G401.6 (cell line): ENCODE results near the gene OVOL2.
A peak's percentile ranks its signal among the peaks of the same experiment; 100 is the strongest.

Experiments used
- FAIRE-seq: peaks from 2 replicates; lab custom pipeline; 2012; peaks lifted over from hg19 to GRCh38; lab: Jason Lieb, UNC

The OVOL2 gene

DNA sequence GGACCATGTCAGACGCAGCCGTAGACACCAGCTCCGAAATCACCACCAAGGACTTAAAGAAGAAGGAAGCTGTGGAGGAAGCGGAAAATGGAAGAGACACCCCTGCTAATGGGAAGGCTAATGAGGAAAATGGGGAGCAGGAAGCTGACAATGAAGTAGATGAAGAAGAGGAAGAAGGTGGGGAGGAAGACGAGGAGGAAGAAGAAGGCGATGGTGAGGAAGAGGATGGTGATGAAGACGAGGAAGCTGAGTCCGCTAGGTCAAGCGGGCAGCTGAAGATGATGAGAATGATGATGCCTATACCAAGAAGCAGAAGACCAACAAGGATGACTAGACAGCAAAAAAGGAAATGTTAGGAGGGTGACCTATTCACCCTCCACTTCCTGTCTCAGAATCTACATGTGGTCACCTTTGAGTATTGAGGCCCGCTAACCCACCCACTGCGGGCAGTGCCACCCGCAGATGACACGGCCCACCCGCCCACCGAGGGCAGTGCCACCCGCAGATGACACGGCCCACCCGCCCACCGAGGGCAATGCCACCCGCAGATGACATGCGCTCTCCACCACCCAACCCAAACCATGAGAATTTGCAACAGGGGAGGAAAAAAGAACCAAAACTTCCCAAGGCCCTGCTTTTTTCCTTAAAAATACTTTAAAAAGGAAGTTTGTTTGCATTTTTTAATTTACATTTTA is 45.6 kb downstream of the OVOL2 start:
- FAIRE-seq = no peak

DNA sequence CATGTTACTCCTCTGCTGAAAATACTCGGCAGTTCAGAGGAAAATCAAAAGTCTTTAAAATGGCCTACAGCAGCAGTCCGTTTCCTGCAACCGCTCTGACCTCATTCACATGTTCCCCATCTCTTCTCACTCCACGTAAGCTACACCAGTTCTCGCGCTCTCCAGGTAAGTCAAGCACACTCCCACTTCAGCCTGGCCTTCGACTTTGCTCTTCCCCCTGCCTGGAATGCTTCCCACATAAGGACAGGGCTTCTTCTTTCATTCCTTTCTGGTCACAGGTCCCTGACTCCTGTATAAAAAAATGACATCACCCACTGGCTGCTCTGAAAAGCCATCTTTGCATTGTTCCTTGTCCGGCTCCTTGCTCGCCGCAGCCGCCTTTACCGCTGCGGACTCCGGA is 46.2 kb downstream of the OVOL2 start:
- no peak for FAIRE-seq

DNA sequence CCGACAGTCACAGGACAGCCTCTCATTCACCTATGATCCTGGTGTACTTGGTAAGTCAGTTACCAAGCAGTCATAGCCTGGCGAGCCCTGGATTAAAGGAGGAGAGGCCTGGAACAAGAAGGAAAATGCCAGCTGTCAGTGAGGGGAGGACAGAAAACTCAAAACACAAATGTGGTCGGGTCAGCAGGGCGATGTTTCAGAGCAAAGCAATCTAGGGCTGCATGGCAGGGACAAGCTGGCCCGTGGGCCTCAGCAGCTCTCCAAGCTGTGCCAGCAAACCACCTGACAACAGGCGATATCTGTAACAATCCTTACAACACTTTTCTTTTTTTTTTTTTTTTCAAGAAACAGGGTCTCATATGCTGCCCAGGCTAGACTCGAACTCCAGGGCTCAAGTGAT is 48.6 kb downstream of the OVOL2 start:
- FAIRE-seq = no peak

DNA sequence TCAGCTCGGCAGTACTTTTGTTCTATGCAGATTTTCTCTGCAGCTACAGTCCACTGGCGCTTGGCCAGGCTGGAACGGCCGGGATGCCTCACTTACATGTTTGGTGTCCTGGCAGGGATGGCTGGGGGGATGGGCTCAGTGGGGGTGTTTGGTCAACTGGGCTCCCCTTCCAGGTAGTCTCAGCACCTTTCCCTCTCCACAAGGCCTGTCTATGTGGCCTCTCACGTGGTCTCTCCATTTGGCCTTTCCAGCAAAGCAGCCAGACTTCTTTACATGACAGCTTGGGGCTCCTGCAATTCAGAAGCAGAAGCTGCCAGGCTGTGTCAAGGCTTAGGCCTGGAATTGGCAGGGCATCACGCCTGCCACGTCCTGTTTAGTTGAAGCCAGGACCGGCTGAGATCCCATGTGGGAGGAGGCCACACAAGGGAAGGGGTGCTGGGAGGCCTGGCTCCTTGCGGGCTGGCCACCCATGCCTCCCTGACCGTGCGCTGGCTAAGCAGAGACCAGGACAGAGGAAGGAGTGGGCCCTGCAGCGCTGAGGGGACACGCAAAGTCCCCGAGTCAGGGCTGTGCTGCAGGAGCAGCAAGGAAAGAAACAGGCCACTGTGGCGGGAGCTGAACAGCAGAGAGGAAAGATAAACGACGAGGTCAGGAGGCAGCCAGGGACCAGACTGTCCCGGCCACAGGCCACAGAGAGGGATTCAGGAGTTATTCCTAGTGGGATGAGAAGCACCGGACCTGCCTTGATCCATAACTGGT is 50.0 kb downstream of the OVOL2 start:
- FAIRE-seq = no peak

DNA sequence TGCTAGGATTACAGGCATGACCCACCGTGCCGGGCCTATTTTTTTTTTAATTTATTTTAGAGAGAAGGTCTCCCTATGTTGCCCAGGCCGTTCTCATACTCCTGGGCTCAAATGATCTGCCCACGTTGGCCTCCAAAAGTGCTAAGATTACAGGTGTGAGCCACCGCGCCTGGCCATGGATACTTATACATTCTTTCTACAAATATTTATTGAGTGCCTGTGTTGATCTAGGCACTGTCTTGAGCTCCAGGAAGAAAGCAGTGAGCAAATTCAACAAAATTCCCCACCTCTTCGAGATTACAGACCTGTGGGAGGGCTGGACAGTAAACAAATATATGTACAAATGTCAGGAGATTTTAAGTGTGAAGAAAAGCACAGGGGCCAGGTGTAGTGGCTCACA is 51.0 kb downstream of the OVOL2 start:
- no peak for FAIRE-seq

DNA sequence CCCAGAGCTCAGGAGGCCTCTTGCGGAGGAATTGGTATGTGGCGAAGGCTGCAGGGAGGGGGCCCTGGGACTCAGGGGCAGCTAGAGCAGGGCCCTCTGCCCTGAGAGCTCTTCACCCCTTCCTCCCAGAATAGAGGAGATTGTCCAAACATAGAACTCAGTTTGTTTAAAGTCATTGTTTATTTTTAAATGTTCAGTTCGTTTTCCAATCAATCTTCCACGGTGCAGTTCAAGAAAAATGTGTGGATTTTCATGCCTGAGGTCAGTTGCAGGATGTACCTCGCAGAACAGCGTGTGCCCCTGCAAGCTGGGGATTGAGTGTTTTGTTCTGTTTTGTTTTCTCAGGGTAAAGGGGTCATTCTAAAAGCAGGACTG is 51.7 kb downstream of the OVOL2 start:
- no peak for FAIRE-seq

DNA sequence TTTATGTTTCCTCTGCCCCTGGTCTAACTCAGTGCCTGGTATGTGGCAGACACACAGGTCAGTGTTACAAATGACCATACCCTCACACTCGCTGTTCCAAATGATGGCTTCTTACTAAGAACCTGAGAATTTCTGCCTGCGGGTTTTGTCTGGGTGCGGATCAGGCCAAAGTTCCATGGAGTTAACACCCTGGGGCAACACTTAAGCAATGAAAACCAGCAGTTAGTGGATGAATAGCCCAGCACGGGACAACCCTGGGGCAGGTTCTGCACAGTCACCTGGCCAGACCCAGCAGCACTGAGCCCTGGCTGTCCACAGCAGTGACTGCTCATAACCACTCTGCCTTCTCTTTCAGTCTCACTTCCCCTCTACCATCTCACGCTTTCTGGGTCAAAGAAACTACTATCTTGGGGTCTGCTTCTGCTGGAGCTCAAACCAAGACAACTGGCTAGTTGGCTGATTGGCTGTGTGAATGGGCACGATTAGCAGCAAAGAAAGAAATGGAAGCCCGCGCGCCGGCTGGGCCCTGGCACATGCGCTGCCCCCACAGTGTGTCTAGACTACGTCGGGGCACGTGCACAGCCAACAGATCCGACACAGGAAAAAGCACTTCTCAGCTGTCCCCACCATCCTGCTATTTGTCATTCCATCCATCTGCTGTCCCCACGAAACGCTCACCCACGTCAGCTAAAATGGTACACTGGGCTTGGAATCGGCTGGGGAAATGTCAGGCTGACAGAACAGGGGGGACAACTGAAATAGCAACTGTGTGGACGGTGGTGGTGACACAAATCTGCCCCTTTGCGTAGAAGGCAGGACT is 52.3 kb downstream of the OVOL2 start:
- FAIRE-seq = no peak

DNA sequence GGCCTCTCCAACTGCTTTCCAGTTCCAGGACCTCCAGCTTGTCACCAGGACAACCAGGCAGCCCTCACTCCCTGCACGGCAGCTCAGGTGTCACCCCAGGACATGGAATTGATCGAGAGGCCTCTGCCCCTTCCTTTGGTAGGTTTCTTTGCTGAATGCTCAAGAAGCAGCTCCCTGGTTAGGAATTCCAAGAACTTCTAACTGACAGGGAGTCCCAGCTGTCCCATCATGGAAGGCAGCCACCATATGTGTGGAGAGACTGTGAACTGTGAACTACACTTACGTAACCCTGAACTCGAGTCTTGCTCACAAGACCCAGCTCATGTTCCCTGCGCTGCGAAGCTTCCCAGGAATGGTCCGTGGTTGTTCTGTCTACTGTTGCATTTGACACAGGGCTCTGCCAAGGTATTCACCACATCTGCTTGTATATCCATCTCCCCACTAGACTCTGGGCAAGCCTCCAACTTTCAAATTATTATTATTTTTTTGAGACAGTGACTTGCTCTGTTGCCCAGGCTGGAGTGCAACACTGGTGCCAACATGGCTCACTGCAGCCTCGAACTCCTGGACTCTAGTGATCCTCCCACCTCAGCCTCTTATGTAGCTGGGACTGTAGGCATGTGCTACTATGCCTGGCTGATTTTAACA is 53.2 kb downstream of the OVOL2 start:
- FAIRE-seq = no peak

DNA sequence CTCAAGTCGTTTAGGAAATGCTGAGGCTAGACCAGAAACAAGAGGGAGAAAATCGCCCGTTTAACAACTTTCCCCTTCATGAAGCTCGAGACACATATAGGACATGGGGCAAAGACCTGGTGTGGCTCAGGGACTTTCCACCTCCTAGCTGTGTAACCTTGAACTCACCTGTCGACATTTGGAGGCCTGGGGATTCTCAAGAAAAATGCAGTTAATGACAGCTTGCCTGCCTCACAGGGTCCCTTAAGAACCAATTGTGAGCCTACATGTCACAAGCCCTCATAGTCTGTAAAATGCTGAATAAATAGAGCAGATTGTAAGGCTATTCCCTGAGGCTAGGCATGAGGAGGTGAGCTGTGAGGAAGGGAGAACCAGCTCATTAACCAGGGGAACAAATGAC is 53.8 kb downstream of the OVOL2 start:
- no peak for FAIRE-seq

DNA sequence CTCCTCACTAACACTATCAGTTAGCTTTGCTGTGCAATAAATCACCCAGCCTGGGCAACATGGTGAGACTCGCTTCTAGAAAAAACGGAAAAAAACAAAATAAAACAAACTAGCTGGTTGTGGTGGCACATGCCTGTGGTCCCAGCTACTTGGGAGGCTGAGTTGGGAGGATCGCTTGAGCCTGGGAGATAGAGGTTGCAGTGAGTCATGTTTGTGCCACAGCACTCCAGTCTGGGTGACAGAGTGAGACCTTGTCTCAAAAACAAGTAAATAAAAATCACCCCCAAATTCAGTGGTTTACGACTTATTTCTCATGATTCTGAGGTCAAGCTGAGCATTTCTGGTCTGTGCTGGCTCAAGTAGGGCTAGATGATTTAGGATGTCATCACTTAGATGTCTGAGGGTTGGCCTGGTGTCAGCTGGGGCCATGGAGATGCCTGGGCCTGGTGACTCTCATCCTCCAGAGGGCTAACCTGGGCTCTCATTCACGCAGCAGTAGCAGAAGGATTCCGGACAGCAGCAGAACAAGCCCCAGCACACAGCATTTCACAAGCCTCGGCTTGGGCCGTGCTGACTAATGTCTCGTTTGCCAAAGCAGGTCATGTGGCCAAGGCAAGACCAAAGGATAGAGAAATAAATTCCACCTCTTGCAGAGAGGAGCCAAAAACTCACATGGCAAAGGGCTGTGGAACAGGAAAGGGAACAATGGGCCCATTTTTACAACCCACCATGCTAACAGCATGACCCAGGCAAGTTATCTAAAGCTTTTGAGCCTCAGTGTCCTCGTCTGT is 56.4 kb downstream of the OVOL2 start:
- no peak for FAIRE-seq

DNA sequence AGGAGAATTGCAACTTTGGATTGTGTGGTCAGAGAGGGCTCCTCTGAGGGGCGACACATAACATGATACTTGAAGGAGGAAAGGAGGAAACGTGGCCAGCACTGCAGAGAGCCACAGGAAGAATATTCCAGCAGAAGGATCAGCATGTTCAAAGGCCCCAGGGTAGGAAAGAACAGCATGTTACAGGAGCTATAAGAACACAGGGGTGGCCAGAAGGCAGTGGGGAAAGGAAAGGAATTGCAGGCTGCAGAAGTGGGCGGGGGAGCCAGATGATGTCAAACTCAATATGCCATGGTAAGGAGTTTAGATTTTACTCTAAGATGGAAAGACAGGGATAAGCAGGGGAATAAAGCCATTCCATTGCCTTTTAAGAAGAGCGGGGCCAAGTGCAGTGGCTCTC is 58.1 kb downstream of the OVOL2 start:
- no peak for FAIRE-seq

DNA sequence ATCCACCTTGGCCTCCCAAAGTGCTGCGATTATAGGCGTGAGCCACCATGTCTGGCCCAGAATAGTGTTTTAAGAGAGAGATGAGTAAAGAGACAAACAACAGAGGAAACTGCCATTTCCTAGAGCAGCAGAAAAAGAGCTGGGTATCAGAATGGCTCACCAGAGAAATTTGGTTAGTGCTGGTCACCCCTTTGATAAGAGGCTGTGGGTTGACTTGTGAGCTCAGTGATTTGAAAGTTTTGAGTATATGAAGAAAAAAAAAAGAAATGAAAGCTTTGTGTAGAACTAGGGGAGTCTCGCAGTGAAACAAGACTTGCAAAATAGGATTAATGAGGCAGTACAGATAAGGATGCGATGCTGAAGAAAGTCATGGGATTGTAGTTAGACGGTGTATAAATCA is 59.3 kb downstream of the OVOL2 start:
- no peak for FAIRE-seq

DNA sequence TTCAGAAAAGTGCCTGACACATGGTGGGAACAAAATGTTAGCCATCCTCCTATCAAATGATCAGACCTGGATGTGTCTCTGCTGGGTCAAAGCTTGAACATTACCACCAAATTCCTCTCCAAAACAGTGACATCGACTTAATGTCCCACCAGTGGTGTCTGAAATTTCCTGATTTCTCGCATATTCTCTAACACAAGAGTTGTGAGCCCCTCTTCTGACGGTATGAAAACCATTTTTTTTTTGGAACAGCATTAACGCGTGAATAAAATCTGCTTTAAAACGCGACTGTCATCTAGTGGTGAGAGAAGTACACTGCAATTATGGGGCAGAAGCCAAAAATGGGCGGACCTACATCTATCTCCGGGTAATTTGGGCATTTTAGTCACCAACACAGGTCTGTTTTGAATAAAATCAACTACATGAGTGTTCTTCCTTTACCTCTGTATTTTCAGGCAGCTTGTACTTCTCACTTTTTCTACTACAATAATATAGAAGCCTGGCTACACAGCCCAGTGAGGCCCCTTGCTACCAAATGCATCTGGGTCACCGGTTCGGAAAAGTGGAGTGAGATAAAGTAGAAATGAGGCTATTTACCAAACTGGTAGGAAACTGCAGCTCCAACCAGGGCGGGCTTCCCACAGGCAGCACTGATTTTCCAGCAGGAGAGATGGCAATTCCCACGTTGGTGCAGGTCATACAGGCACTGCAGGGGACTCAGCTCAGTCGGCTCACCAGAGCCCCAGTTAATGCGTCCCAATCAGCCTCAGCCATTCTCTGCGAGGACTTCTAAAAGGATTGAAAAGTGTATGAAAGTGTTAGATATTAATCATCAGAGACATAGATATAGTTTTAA is 61.5 kb downstream of the OVOL2 start:
- peak; percentile 83 for FAIRE-seq

DNA sequence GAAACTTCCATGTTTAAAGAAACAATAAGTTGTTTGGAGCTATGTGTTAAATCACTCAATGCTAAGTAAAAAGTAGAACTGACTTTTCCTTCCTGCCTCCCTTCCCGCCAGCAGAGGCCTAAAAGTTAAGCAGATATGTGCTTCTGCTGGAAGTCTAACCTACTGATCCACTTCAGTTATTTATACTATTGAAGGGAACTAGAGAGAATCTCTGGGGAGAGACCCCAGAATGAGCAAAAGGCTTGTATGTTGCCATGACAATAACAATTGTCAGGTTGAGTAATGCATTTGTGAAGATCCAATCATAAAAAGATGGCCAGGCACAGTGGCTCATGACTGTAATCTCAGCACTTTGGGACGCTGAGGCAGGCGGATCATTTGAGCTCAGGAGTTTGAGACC is 64.2 kb downstream of the OVOL2 start:
- no peak for FAIRE-seq

DNA sequence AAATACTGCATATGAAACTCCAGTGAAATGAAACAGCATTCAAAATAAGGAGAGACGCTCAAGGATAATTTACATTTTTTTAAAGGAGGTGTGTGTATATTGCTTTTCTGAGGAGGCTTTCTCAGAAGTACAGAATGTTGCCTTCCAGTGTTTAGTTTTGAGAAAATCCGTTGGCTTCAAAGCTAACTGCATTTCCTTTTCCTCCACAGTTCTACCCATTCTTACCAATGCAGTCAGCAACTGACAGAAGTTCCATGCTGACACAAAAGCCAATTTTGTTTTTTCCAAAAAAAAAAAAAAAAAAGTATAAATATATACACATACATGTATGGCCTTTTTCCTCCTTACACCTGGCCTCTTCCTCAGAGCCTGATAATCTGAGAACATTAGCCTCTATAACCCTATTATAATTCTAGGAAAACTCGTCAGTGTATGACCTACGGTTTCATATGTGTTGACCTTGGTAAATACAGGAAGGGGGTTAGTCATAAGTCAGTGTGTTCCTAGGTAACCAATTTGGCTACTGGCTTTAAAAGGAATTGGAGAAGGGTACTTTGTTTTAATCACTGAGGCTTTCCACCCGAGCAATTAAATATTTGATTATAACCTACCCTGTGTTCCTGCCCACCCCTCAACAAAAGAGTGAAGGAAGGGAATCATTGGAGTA is 64.7 kb downstream of the OVOL2 start:
- no peak for FAIRE-seq

DNA sequence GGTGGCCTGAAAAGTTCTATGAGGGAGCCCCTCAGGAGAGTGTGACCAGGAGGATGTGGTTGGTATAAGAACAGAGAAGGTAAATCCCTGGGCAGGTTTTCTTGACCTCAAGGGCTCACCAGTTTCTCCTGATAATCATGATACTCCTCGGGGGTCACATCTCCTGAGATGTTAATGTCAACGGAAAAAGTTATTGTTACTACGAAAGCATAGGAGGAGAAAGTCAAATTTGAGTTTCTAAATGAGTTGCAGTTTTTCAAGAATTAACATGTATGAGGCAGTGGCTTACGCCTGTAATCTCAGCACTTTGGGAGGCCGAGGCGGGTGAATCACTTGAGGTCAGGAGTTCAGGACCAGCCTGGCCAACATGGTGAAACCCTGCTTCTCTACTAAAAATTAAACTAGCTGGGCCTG is 65.5 kb downstream of the OVOL2 start:
- no peak for FAIRE-seq

DNA sequence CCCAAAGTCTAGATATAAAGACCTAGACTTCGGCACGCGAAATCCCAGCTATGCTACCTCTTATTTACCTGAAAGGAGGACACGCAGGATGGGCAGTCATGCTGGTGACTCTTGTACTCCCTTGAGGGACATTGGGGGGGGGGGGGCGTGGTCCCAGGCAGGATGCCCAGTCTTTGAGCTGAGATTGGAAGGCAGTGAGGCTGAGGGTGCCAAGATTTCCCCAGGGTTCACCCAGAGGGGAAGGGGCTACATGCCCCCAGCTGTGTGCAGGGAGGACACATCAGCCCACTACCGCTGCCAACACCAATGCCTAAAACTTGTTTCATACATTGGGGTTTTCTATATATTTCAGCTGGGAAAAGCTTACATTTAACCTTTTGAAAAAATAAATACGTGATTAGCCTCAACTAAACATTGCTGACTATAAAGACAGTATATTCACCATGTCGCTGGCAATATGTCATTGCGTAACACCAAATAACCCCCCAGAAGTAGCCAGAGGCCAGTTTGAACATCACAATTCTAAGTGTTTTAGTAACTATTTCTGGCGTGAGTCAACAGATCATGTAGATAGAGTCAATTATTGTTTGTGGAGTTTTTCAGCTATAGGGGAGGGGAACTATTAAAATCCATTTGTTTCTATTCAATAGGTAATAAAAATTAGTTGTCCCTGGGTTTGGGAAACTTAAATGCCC is 67.3 kb downstream of the OVOL2 start:
- no peak for FAIRE-seq

DNA sequence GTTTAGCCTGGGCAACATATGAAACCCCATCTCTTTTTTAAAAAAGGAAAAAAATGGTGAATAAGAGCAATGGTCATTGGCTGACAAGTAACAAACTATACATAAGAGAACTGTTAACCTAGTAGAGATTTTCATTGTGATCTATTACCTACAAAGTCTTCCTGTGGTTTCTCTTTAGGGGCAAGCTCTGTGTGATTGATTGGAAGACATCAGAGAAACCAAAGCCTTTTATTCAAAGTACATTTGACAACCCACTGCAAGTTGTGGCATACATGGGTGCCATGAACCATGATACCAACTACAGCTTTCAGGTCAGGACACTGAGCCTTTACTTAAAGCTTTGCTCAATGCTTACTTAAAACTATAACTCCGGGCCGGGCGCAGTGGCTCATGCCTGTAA is 69.7 kb downstream of the OVOL2 start:
- FAIRE-seq = no peak

DNA sequence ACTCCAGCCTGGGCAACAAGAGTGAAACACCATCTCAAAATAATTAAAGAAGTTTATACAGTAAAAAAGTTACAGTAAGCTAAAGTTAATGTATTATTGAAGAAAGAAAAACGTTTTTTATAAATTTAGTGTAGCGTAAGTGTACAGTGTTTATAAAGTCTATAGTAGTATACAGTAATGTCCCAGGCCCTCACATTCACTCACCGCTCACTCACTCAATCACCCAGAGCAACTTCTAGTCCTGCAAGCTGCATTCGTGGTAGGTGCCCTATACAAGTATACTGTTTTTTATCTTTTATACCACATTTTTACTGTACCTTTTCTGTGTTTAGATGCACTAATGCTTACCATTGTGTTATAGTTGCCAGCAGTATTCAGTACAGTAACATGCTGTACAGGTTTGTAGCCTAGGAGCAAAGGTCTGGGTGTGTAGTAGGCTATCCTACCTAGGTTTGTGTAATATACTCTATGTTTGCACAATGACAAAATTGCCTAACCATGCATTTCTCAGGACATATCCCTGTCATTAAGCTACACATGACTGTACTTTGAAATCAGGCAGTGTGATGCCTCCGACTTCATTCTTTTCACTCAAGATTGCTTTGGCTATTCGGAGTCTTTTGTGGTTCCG is 72.2 kb downstream of the OVOL2 start:
- FAIRE-seq = no peak
